DOHH2 (cell line): ENCODE measurements around the gene SLC35G1.

ENCODE experiments used
- CTCF ChIP-seq: fragments of 200-600 bp; sonication (generic); IDR thresholded peaks from one replicate; pipeline ENCODE4 v1.5.1; 2014; ENCODE audit warnings: antibody characterized with exemption, mild to moderate bottlenecking, low read depth, low read length; ENCODE audit not compliant: poor library complexity, severe bottlenecking
- EZH2phosphoT487 ChIP-seq: fragments of 200-600 bp; sonication (generic); IDR thresholded peaks from 2 replicates; pipeline ENCODE4 v1.6.1; 2017; ENCODE audit warnings: borderline replicate concordance, mild to moderate bottlenecking, antibody characterized with exemption, low read length, moderate library complexity, mixed read lengths

- TF ChIP-seq CTCF, result no peak
- no peak for TF ChIP-seq EZH2phosphoT487
Measured at GRCh38 chr10:93893646-93894515, at the start of gene SLC35G1.
